CD4-positive, CD25-positive, alpha-beta regulatory T cell (primary cell): ENCODE measurements around the gene PPP6R1. TPM values are rescaled to one million over a fixed set of nuclear protein-coding genes. Genes with fewer than 3 reads are reported as not detected.

Source experiments
- ATAC-seq, 2 donors: fragments of 150-1000 bp; cut with Tn5 transposase; one replicate each; pipeline ENCODE4 v1.10.0; 2021; ENCODE audit warnings: low read depth in 2 of 2, moderate number of reproducible peaks in 2 of 2, moderate library complexity in 1 of 2
- DNase-seq, 3 donors: peaks; one replicate each; pipeline versions ENCODE4 v3.0.0 to v3.0.0-alpha.2; 2012 to 2022; ENCODE audit warnings: mixed read lengths in 1 of 3
- H3K27ac ChIP-seq: one replicate; pipeline ENCODE4 v1.7.0; 2013; ENCODE audit warnings: mild to moderate bottlenecking, low read length; ENCODE audit not compliant: insufficient read depth, poor library complexity, severe bottlenecking
- H3K27me3 ChIP-seq: one replicate; pipeline ENCODE4 v1.7.0; 2013; ENCODE audit warnings: low read length; ENCODE audit not compliant: control insufficient read depth, insufficient read depth
- H3K36me3 ChIP-seq: one replicate; pipeline ENCODE4 v1.7.0; 2013; ENCODE audit warnings: mild to moderate bottlenecking, low read length, moderate library complexity; ENCODE audit not compliant: control insufficient read depth, insufficient read depth
- H3K4me1 ChIP-seq: 2 replicates; pipeline ENCODE4 v1.7.0; 2013; ENCODE audit warnings: mild to moderate bottlenecking, low read length; ENCODE audit not compliant: insufficient read depth, control insufficient read depth, poor library complexity, severe bottlenecking
- H3K4me3 ChIP-seq: one replicate; pipeline ENCODE4 v1.7.0; 2013; ENCODE audit warnings: low read depth, mild to moderate bottlenecking, low read length, moderate library complexity
- H3K9me3 ChIP-seq, 2 experiments: 1 replicate in 1 of 2; 2 replicates in 1 of 2; pipeline ENCODE4 v1.7.0; 2013; ENCODE audit warnings: low read length in 2 of 2, mild to moderate bottlenecking in 1 of 2, moderate library complexity in 1 of 2; ENCODE audit not compliant: control insufficient read depth in 2 of 2
- H3K27ac Mint-ChIP-seq, 3 donors: one replicate each; pipeline ENCODE4 v1.8.0; 2020 to 2022; ENCODE audit warnings: mild to moderate bottlenecking in 3 of 3, mixed read lengths in 3 of 3, moderate library complexity in 2 of 3
- H3K27me3 Mint-ChIP-seq: one replicate; pipeline ENCODE4 v1.8.0; 2022; ENCODE audit warnings: mild to moderate bottlenecking, mixed read lengths
- H3K36me3 Mint-ChIP-seq: one replicate; pipeline ENCODE4 v1.8.0; 2020; ENCODE audit warnings: mixed read lengths
- H3K4me1 Mint-ChIP-seq, 4 donors: one replicate each; pipeline ENCODE4 v1.8.0; 2020 to 2022; ENCODE audit warnings: mixed read lengths in 4 of 4, mild to moderate bottlenecking in 1 of 4
- H3K4me3 Mint-ChIP-seq, 4 donors: one replicate each; pipeline ENCODE4 v1.8.0; 2020 to 2022; ENCODE audit warnings: mild to moderate bottlenecking in 4 of 4, mixed read lengths in 4 of 4, moderate library complexity in 3 of 4
- H3K9me3 Mint-ChIP-seq, 7 donors: one replicate each; pipeline ENCODE4 v1.8.0; 2020 to 2022; ENCODE audit warnings: mixed read lengths in 7 of 7, mild to moderate bottlenecking in 3 of 7, moderate library complexity in 2 of 7
- polyA plus RNA-seq, 4 donors: library from polyadenylated mRNA; unstranded; fragments of 300-500 nt; fragmentation: Illumina TruSeq; gene quantifications; one replicate each; pipeline ENCODE4 v1.2.3, GENCODE V29; 2021
- total RNA-seq: library from RNA; stranded (reverse); gene quantifications from one replicate; pipeline ENCODE4 v1.2.3, GENCODE V29; 2022

PPP6R1 gene
- total and polyA plus RNA-seq, 5 donors from 2014 or later, result 38.9 to 168 (median 46.6) TPM

GRCh38 chr19:55278391-55279135 lies 19.7 kb upstream of the PPP6R1 start:
- H3K4me1 Mint-ChIP-seq, result peaks cover 6 to 50% (median 25%) of the 10 kb centered on the region in 4 donors

GRCh38 chr19:55277494-55277893 lies 18.7 kb upstream of the PPP6R1 start:
- ATAC-seq, result no peak
- no peaks in the 10 kb centered on the region for H3K9me3 ChIP-seq
- Mint-ChIP-seq H3K4me3 (peak overlapping the region in 3 of 4 donors; percentile 52 to 69 (median 55)), H3K9me3 (no peaks in the 10 kb centered on the region), H3K27ac (peak overlapping the region in 1 of 3 donors; percentile 76), H3K36me3 (peaks cover 31% of the 10 kb centered on the region), H3K27me3 (peaks cover 5% of the 10 kb centered on the region), H3K4me1 (peaks cover 6 to 42% (median 23%) of the 10 kb centered on the region in 4 donors)
- DNase-seq, result no peak
- no peak overlapping the region for H3K4me3 ChIP-seq
- peaks cover 25% of the 10 kb centered on the region for H3K36me3 ChIP-seq
- no peaks in the 10 kb centered on the region for H3K27me3 ChIP-seq
- H3K27ac ChIP-seq, result no peak overlapping the region
- H3K4me1 ChIP-seq, result peaks cover 33% of the 10 kb centered on the region

More at GRCh38 chr19:55278391-55279135, 19.7 kb upstream of the PPP6R1 start:
- no peaks in the 10 kb centered on the region for H3K9me3 Mint-ChIP-seq
- Histone ChIP-seq H3K4me1 (peaks cover 37% of the 10 kb centered on the region), H3K27me3 (no peaks in the 10 kb centered on the region), H3K9me3 (no peaks in the 10 kb centered on the region), H3K4me3 (no peak overlapping the region), H3K36me3 (peaks cover 16% of the 10 kb centered on the region), H3K27ac (peak overlapping the region; percentile 88)
- peak overlapping the region in 2 of 3 donors; percentile 78 to 94 for H3K27ac Mint-ChIP-seq
- peak overlapping the region; percentile 55 to 99 (median 68) for H3K4me3 Mint-ChIP-seq
- peaks cover 14% of the 10 kb centered on the region for H3K27me3 Mint-ChIP-seq
- DNase-seq (no peak), ATAC-seq (no peak)
- H3K36me3 Mint-ChIP-seq, result peaks cover 30% of the 10 kb centered on the region

- H3K27me3 ChIP-seq, result no peaks in the 10 kb centered on the region
- Mint-ChIP-seq H3K4me3 (peak overlapping the region; percentile 42 to 82 (median 58)), H3K27ac (peak overlapping the region in 2 of 3 donors; percentile 76 to 82), H3K4me1 (peaks cover 6 to 40% (median 23%) of the 10 kb centered on the region in 4 donors), H3K27me3 (peaks cover 4% of the 10 kb centered on the region), H3K9me3 (no peaks in the 10 kb centered on the region), H3K36me3 (peaks cover 37% of the 10 kb centered on the region)
- no peaks in the 10 kb centered on the region for H3K9me3 ChIP-seq
- H3K27ac ChIP-seq, result peak overlapping the region; percentile 41
- ATAC-seq (no peak), DNase-seq (peak in 1 of 3 donors; percentile 20)
- peaks cover 33% of the 10 kb centered on the region for H3K4me1 ChIP-seq
- no peak overlapping the region for H3K4me3 ChIP-seq
- peaks cover 25% of the 10 kb centered on the region for H3K36me3 ChIP-seq
These were observed 18.1 kb upstream of the PPP6R1 start for GRCh38 chr19:55276720-55277430.

GRCh38 chr19:55275851-55276719 lies 17.3 kb upstream of the PPP6R1 start:
- Histone ChIP-seq H3K9me3 (no peaks in the 10 kb centered on the region), H3K27me3 (no peaks in the 10 kb centered on the region), H3K27ac (peak overlapping the region; percentile 41), H3K4me1 (peaks cover 33% of the 10 kb centered on the region), H3K36me3 (peaks cover 25% of the 10 kb centered on the region), H3K4me3 (no peak overlapping the region)
- no peak for ATAC-seq
- Mint-ChIP-seq H3K4me3 (peak overlapping the region in 3 of 4 donors; percentile 55 to 82 (median 62)), H3K27ac (peak overlapping the region; percentile 69 to 88 (median 76)), H3K9me3 (no peaks in the 10 kb centered on the region), H3K4me1 (peaks cover under 1 to 37% (median 23%) of the 10 kb centered on the region in 4 donors), H3K36me3 (peaks cover 41% of the 10 kb centered on the region), H3K27me3 (no peaks in the 10 kb centered on the region)
- DNase-seq, result peak in 2 of 3 donors; percentile 37 to 50

GRCh38 chr19:55273978-55274707 lies 15.3 kb upstream of the PPP6R1 start:
- Histone ChIP-seq H3K9me3 (no peaks in the 10 kb centered on the region), H3K36me3 (peaks cover 29% of the 10 kb centered on the region), H3K4me3 (no peak overlapping the region), H3K27me3 (no peaks in the 10 kb centered on the region), H3K27ac (no peak overlapping the region), H3K4me1 (peaks cover 14% of the 10 kb centered on the region)
- Mint-ChIP-seq H3K4me3 (no peak overlapping the region), H3K36me3 (peaks cover 51% of the 10 kb centered on the region), H3K4me1 (peaks cover 0 to 20% (median 12%) of the 10 kb centered on the region in 4 donors), H3K27me3 (no peaks in the 10 kb centered on the region), H3K9me3 (no peaks in the 10 kb centered on the region), H3K27ac (no peak overlapping the region)
- DNase-seq (no peak), ATAC-seq (no peak)

- no peak for DNase-seq
- peak overlapping the region in 1 of 4 donors; percentile 65 for H3K4me3 Mint-ChIP-seq
- no peak overlapping the region for H3K27ac Mint-ChIP-seq
- peaks cover 50% of the 10 kb centered on the region for H3K36me3 Mint-ChIP-seq
- peaks cover 8% of the 10 kb centered on the region for H3K4me1 ChIP-seq
- ATAC-seq, result no peak
- no peak overlapping the region for H3K27ac ChIP-seq
- H3K4me3 ChIP-seq, result no peak overlapping the region
- H3K4me1 Mint-ChIP-seq, result peaks cover 0 to 15% (median 10%) of the 10 kb centered on the region in 4 donors
- H3K9me3 Mint-ChIP-seq, result no peaks in the 10 kb centered on the region
- peaks cover 26% of the 10 kb centered on the region for H3K36me3 ChIP-seq
- no peaks in the 10 kb centered on the region for H3K27me3 Mint-ChIP-seq
- no peaks in the 10 kb centered on the region for H3K9me3 ChIP-seq
- no peaks in the 10 kb centered on the region for H3K27me3 ChIP-seq
These were observed 13.3 kb upstream of the PPP6R1 start for GRCh38 chr19:55272142-55272541.
